Endothelial cell of umbilical vein (primary cell): ENCODE measurements around the gene KLHL1. TPM values are rescaled to one million over a fixed set of nuclear protein-coding genes. Genes with fewer than 3 reads are reported as not detected.
A peak's percentile ranks its signal among the peaks of the same experiment; 100 is the strongest.

Experiments used
- BruUV-seq: library from RNA; stranded (reverse); fragments of 400-500 nt; replicated peaks from 2 replicates; lab custom pipeline; 2021; lab: Mats Ljungman, UMichigan
- CTCF ChIA-PET: fragments of 300-600, 350-600 bp; sonication (Branson Sonifier 250); formaldehyde crosslinking; loops from one replicate; lab custom pipeline; 2021; ENCODE audit warnings: antibody characterized with exemption, inconsistent platforms; lab: Charles Lee
- POLR2A ChIA-PET: fragments of 300-600, 350-600 bp; sonication (Branson Sonifier 250); formaldehyde crosslinking; loops from one replicate; lab custom pipeline; 2021; ENCODE audit warnings: antibody characterized with exemption, inconsistent platforms; lab: Charles Lee
- DNase-seq: peaks from one replicate; pipeline ENCODE4 v3.0.0-alpha.2; 2011; ENCODE audit warnings: low read depth, low spot score
- FAIRE-seq: peaks from 2 replicates; lab custom pipeline; 2011; peaks lifted over from hg19 to GRCh38; lab: Jason Lieb, UNC
- H2AFZ ChIP-seq: 2 replicates; pipeline ENCODE4 v1.6.0; 2012; ENCODE audit warnings: low read depth, low read length, control low read depth, inconsistent platforms
- H3K27ac ChIP-seq: 2 replicates; pipeline ENCODE4 v1.5.1; 2011; ENCODE audit warnings: low read depth, mild to moderate bottlenecking, control low read depth, low read length, moderate library complexity; ENCODE audit not compliant: insufficient read depth
- H3K27me3 ChIP-seq, 2 experiments: 2 replicates each; pipeline versions ENCODE4 v1.6.0 to v1.6.1; 2011; ENCODE audit warnings: low read length in 2 of 2, mixed read lengths in 1 of 2; ENCODE audit not compliant: control insufficient read depth in 2 of 2, insufficient read depth in 2 of 2
- H3K36me3 ChIP-seq, 2 experiments: 2 replicates in 1 of 2; 3 replicates in 1 of 2; pipeline ENCODE4 v1.5.1; 2011; ENCODE audit warnings: low read length in 2 of 2, mild to moderate bottlenecking in 1 of 2, moderate library complexity in 1 of 2; ENCODE audit not compliant: control insufficient read depth in 2 of 2, insufficient read depth in 2 of 2; ENCODE audit errors: extremely low read depth in 1 of 2
- H3K4me1 ChIP-seq: 3 replicates; pipeline ENCODE4 v1.5.1; 2011; ENCODE audit warnings: mild to moderate bottlenecking, low read length; ENCODE audit not compliant: control insufficient read depth, insufficient read depth; ENCODE audit errors: extremely low read depth
- H3K4me2 ChIP-seq: 2 replicates; pipeline ENCODE4 v1.6.1; 2011; ENCODE audit warnings: low read length, control low read depth, mixed read lengths; ENCODE audit not compliant: insufficient read depth
- H3K4me3 ChIP-seq, 3 experiments: fragments of 200-600 bp in 1 of 3; sonication (generic), shearing (Covaris generic) in 1 of 3; replicated peaks in 1 of 3; 2 replicates each; pipeline ENCODE4 v1.5.1; 2011 to 2016; ENCODE audit warnings: control low read depth in 3 of 3, low read length in 3 of 3, mild to moderate bottlenecking in 2 of 3, inconsistent platforms in 1 of 3, low read depth in 1 of 3, moderate library complexity in 1 of 3; ENCODE audit not compliant: insufficient read depth in 1 of 3
- H3K79me2 ChIP-seq: 2 replicates; pipeline ENCODE4 v1.6.0; 2012; ENCODE audit warnings: low read length, inconsistent platforms; ENCODE audit not compliant: control insufficient read depth, insufficient read depth
- H3K9ac ChIP-seq: replicated peaks from 2 replicates; pipeline ENCODE3; 2011; ENCODE audit warnings: low read length, control low read depth; ENCODE audit not compliant: insufficient read depth; ENCODE audit errors: extremely low read depth
- H3K9me1 ChIP-seq: replicated peaks from 3 replicates; pipeline ENCODE4 v1.6.0; 2011; ENCODE audit warnings: mild to moderate bottlenecking, low read length; ENCODE audit not compliant: control insufficient read depth, insufficient read depth; ENCODE audit errors: extremely low read depth
- H3K9me3 ChIP-seq: replicated peaks from 2 replicates; pipeline ENCODE4 v1.5.1; 2012; ENCODE audit warnings: low read length, inconsistent platforms; ENCODE audit not compliant: control insufficient read depth, insufficient read depth
- H4K20me1 ChIP-seq: replicated peaks from 2 replicates; pipeline ENCODE3; 2011; ENCODE audit warnings: mild to moderate bottlenecking, low read length; ENCODE audit not compliant: control insufficient read depth, insufficient read depth; ENCODE audit errors: extremely low read depth
- EZH2 ChIP-seq: IDR thresholded peaks from 2 replicates; pipeline ENCODE4 v1.6.1; 2012; ENCODE audit warnings: borderline replicate concordance, low read depth, mild to moderate bottlenecking, moderate library complexity, low read length, inconsistent platforms; ENCODE audit not compliant: severe bottlenecking
- MYC ChIP-seq: IDR thresholded peaks from one replicate; pipeline ENCODE4 v1.6.1; 2011; ENCODE audit warnings: mild to moderate bottlenecking, low read depth, low read length
- POLR2A ChIP-seq: IDR thresholded peaks from 2 replicates; pipeline ENCODE4 v1.6.1; 2012; ENCODE audit warnings: low read depth, mild to moderate bottlenecking, control low read depth, low read length
- POLR2AphosphoS5 ChIP-seq: IDR thresholded peaks from 2 replicates; pipeline ENCODE4 v1.6.1; 2012; ENCODE audit warnings: low read depth, mild to moderate bottlenecking, control low read depth, low read length, moderate library complexity; ENCODE audit not compliant: insufficient read depth
- dilution Hi-C: fragments of 300-500 bp; cut with MboI; formaldehyde crosslinking; loops from one replicate; pipeline ENCODE4 v1.15.0; 2019; ENCODE audit warnings: low sequenced_read_pairs; ENCODE audit not compliant: extremely low pct_ligation_motif_present
- intact Hi-C: fragments of 100-400 bp; cut with micrococcal nuclease; formaldehyde crosslinking; loops from one replicate; pipeline ENCODE4 v1.10.0; 2022
- polyA plus RNA-seq, 4 experiments: library from polyadenylated mRNA; depleted of rRNA in 3 of 4; stranded (reverse) in 3 of 4; unstranded in 1 of 4; fragments of >200 nt; gene quantifications; 2 replicates each; pipeline versions ENCODE4 v1.2.1 to v1.2.3, GENCODE V29; 2011 to 2012; ENCODE audit warnings: missing spikeins in 1 of 4
- total RNA-seq: library from RNA; stranded (reverse); gene quantifications from 2 replicates; pipeline ENCODE4 v1.2.3, GENCODE V29; 2021
- TF ChIP-seq, protein P1 (sequence below), 2 donors: IDR thresholded peaks; 1 replicate in 1 of 2; 2 replicates in 1 of 2; pipeline ENCODE4 v1.5.1; 2011; ENCODE audit warnings: low read length in 2 of 2, mild to moderate bottlenecking in 2 of 2, moderate library complexity in 2 of 2, control low read depth in 1 of 2, inconsistent platforms in 1 of 2, low read depth in 1 of 2; ENCODE audit not compliant: insufficient read depth in 1 of 2; ENCODE audit errors: extremely low read depth in 1 of 2
- TF ChIP-seq, protein P2 (sequence below): IDR thresholded peaks from 2 replicates; pipeline ENCODE4 v1.6.1; 2011; ENCODE audit not compliant: insufficient read depth, insufficient read length

KLHL1 gene
- total and polyA plus RNA-seq, 2 donors (not counting 3 experiments of a cell fraction or from before 2014, with no cell fraction given): not detected

DNA sequence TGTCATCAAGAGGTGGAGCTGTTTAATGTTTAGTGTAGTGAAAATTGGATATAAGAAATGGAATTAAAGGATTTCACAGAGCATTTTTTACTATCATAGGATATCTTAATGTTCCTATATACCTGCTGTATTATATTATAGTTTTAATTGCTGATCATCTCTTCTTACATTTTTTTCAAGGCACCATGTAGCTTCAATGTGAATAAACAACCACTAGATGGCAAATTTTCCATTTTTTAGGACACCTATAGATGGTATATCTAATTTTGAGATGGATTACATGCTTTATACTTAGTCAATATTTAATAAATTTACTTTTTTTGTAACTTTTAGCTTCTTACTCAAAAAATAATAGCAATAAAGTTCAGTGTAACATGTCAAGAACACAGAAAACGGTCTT is 9.6 kb downstream of the KLHL1 start:
- ChIA-PET POLR2A (no interaction called here), CTCF (interaction anchor here (0.6 to 2.2 kb wide), 4 partner anchors 8 to 212 kb away, joined by 3 to 9 read pairs (median 4); no protein-coding TSS in a partner anchor)
- BruUV-seq: no TSS peak
- H3K4me3 ChIP-seq: no peak overlapping the region
- H3K9me3 ChIP-seq: no peaks in the 10 kb centered on the region
- intact Hi-C loops (loop anchor here (5.0 kb wide), 2 partner anchors 214 to 469 kb away; no protein-coding TSS in a partner anchor), dilution Hi-C loops (no loop called here)
- no peak overlapping the region for H2AFZ ChIP-seq
- FAIRE-seq (no peak), DNase-seq (peak; percentile 14)
- H3K27me3 ChIP-seq: no peaks in the 10 kb centered on the region
- no peaks in the 10 kb centered on the region for H3K9me1 ChIP-seq
- no peak overlapping the region for H3K4me2 ChIP-seq
- H3K4me1 ChIP-seq: no peaks in the 10 kb centered on the region
- no peak overlapping the region for H3K27ac ChIP-seq
- H3K79me2 ChIP-seq: no peaks in the 10 kb centered on the region
- H4K20me1 ChIP-seq: no peaks in the 10 kb centered on the region
- no peaks in the 10 kb centered on the region for H3K36me3 ChIP-seq
- H3K9ac ChIP-seq: no peak overlapping the region
- TF ChIP-seq, protein P1, sequence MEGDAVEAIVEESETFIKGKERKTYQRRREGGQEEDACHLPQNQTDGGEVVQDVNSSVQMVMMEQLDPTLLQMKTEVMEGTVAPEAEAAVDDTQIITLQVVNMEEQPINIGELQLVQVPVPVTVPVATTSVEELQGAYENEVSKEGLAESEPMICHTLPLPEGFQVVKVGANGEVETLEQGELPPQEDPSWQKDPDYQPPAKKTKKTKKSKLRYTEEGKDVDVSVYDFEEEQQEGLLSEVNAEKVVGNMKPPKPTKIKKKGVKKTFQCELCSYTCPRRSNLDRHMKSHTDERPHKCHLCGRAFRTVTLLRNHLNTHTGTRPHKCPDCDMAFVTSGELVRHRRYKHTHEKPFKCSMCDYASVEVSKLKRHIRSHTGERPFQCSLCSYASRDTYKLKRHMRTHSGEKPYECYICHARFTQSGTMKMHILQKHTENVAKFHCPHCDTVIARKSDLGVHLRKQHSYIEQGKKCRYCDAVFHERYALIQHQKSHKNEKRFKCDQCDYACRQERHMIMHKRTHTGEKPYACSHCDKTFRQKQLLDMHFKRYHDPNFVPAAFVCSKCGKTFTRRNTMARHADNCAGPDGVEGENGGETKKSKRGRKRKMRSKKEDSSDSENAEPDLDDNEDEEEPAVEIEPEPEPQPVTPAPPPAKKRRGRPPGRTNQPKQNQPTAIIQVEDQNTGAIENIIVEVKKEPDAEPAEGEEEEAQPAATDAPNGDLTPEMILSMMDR (IDR thresholded peaks at IDR 0.05; ENCODE audit: extremely low read depth in 1 of 2, insufficient read depth in 1 of 2, low read depth in 1 of 2, low read length in 2 of 2): peak in 1 of 2 donors; percentile 28
- TF ChIP-seq POLR2AphosphoS5 (no peak), POLR2A (no peak), EZH2 (no peak), MYC (no peak)
- TF ChIP-seq, protein P2, sequence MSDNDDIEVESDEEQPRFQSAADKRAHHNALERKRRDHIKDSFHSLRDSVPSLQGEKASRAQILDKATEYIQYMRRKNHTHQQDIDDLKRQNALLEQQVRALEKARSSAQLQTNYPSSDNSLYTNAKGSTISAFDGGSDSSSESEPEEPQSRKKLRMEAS: no peak
